HepG2 (cell line): ENCODE measurements around the gene DLG4. TPM values are rescaled to one million over a fixed set of nuclear protein-coding genes. Genes with fewer than 3 reads are reported as not detected.

Experiments
- ARNTL ChIP-seq: sonication (generic); formaldehyde crosslinking; IDR thresholded peaks from 2 replicates; pipeline ENCODE4 v1.4.0; 2020; ENCODE audit warnings: mild to moderate bottlenecking, missing genetic modification reagents
- CBX1 ChIP-seq: IDR thresholded peaks from one replicate; pipeline ENCODE4 v1.6.1; 2016; ENCODE audit warnings: antibody characterized with exemption, low read depth
- HNF4A ChIP-seq: sonication (generic); formaldehyde crosslinking; IDR thresholded peaks from 2 replicates; pipeline ENCODE4 v1.4.0; 2020; ENCODE audit warnings: missing genetic modification reagents
- MAFF ChIP-seq: IDR thresholded peaks from 2 replicates; pipeline ENCODE4 v1.6.1; 2011; ENCODE audit warnings: low read depth, low read length, improper control_type of control experiment
- MBNL3 ChIP-seq: fragments of 250-450 bp; sonication (Bioruptor Pico); conservative IDR thresholded peaks from 2 replicates; pipeline ENCODE4 v1.8.0; 2022; ENCODE audit warnings: mild to moderate bottlenecking, inconsistent platforms
- NKX3-1 ChIP-seq: sonication (generic); formaldehyde crosslinking; IDR thresholded peaks from 2 replicates; pipeline ENCODE4 v1.5.0; 2020; ENCODE audit warnings: missing genetic modification reagents
- RAD21 ChIP-seq: fragments of 450-650 bp; formaldehyde crosslinking; IDR thresholded peaks from 2 replicates; pipeline ENCODE4 v1.5.0; 2020; ENCODE audit warnings: mild to moderate bottlenecking
- TBX2 ChIP-seq: sonication (generic); formaldehyde crosslinking; IDR thresholded peaks from 2 replicates; pipeline ENCODE4 v1.5.0; 2020; ENCODE audit warnings: missing genetic modification reagents, mild to moderate bottlenecking, borderline replicate concordance
- ZNF546 ChIP-seq: sonication (generic); formaldehyde crosslinking; conservative IDR thresholded peaks from 2 replicates; pipeline ENCODE4 v1.8.1; 2023; ENCODE audit warnings: mild to moderate bottlenecking, missing genetic modification reagents
- ZNF644 ChIP-seq: IDR thresholded peaks from 2 replicates; pipeline ENCODE4 v1.6.1; 2016; ENCODE audit warnings: low read depth
- ZNF816 ChIP-seq: sonication (generic); formaldehyde crosslinking; IDR thresholded peaks from 2 replicates; pipeline ENCODE4 v1.8.0; 2022; ENCODE audit warnings: missing genetic modification reagents, mild to moderate bottlenecking, borderline replicate concordance
- ZSCAN12 ChIP-seq: sonication (generic); formaldehyde crosslinking; IDR thresholded peaks from 2 replicates; pipeline ENCODE4 v1.9.0; 2021; ENCODE audit warnings: mild to moderate bottlenecking, missing genetic modification reagents
- polyA plus RNA-seq, 8 experiments: library from polyadenylated mRNA; depleted of rRNA in 3 of 8; stranded (reverse) in 7 of 8; unstranded in 1 of 8; fragments of >200 nt; fragmentation: Illumina TruSeq in 4 of 8; extraction: Trizol in 4 of 8; gene quantifications; 2 replicates each; pipeline versions ENCODE4 v1.2.1 to v1.2.3, GENCODE V29; 2011 to 2016; ENCODE audit warnings: low read depth in 4 of 8, missing spikeins in 1 of 8, mixed read lengths in 1 of 8; ENCODE audit not compliant: insufficient read depth in 1 of 8
- total RNA-seq, 5 experiments: library from RNA; depleted of rRNA; stranded (reverse); fragments of >200 nt; fragmentation: Illumina TruSeq; extraction: Trizol; gene quantifications; 2 replicates each; pipeline ENCODE4 v1.2.3, GENCODE V29; 2016; ENCODE audit warnings: low read depth in 1 of 5
- TF ChIP-seq, protein P1 (sequence below): sonication (generic); formaldehyde crosslinking; IDR thresholded peaks from 2 replicates; pipeline ENCODE4 v1.4.0; 2020; ENCODE audit warnings: missing genetic modification reagents
- TF ChIP-seq, protein P2 (sequence below): sonication (generic); formaldehyde crosslinking; IDR thresholded peaks from 2 replicates; pipeline ENCODE4 v1.4.0; 2020; ENCODE audit warnings: mild to moderate bottlenecking, missing genetic modification reagents
- TF ChIP-seq, protein P3 (sequence below), 2 experiments: sonication (generic) in 1 of 2; formaldehyde crosslinking in 1 of 2; IDR thresholded peaks; 2 replicates each; pipeline versions ENCODE4 v1.5.1 to v1.6.1; 2011 to 2020; ENCODE audit warnings: borderline replicate concordance in 1 of 2, low read depth in 1 of 2, low read length in 1 of 2, mild to moderate bottlenecking in 1 of 2, missing genetic modification reagents in 1 of 2, moderate library complexity in 1 of 2
- TF ChIP-seq, protein P4 (sequence below): sonication (generic); formaldehyde crosslinking; IDR thresholded peaks from 2 replicates; pipeline ENCODE4 v1.8.1; 2023; ENCODE audit warnings: mild to moderate bottlenecking, missing genetic modification reagents
- TF ChIP-seq, protein P5 (sequence below): fragments of 450-650 bp; IDR thresholded peaks from 2 replicates; pipeline ENCODE4 v1.6.1; 2016

The DLG4 gene
- total and polyA plus RNA-seq, 2 of the 13 experiments (the other 11 are each of a cell fraction or from before 2014, with no cell fraction given): 0.71 to 4.3 TPM

DNA sequence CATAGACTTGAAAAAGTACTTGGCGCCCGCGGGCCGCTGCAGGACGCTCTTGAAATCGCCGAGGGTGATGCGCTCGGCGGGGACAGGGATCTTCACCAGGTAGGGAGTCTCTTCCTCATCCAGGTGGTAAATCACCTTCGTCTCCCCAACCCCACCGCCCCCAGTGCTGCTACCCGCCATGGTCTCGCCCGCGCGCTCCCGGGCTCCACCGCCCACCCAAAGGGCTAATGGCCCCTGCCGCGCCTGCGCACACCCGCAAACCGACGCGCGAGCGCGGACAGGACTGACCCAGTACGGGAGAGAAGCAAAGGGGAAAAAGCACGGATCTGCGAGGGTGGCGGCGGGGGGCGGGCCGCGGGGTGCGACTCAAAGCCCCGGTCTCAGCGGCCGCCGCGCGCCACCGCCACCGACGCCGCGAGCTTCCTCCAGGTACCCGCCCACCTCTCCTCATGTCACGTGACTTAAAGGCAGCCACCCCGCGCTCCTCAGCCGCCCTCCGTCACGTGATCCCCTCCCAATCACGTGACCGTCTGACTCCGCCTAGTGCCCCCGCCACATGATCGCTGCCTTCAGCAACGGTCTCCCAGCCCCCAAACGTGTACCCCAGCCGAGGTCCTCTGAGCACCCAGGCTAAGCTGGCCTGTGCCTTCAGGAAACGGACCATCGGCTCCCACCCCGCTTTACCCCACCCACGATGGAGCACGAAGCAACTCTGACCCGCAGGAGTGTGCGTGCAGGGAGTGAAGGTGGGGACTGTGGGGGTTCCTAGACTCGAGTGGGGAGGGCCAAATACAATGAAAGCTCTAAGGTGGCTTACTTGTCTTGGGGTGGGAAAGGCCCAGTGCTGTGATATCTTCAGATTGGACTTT, 14.7 kb upstream of the DLG4 start, which contains the start of gene DVL2 (continued):
- TF ChIP-seq, protein P1, sequence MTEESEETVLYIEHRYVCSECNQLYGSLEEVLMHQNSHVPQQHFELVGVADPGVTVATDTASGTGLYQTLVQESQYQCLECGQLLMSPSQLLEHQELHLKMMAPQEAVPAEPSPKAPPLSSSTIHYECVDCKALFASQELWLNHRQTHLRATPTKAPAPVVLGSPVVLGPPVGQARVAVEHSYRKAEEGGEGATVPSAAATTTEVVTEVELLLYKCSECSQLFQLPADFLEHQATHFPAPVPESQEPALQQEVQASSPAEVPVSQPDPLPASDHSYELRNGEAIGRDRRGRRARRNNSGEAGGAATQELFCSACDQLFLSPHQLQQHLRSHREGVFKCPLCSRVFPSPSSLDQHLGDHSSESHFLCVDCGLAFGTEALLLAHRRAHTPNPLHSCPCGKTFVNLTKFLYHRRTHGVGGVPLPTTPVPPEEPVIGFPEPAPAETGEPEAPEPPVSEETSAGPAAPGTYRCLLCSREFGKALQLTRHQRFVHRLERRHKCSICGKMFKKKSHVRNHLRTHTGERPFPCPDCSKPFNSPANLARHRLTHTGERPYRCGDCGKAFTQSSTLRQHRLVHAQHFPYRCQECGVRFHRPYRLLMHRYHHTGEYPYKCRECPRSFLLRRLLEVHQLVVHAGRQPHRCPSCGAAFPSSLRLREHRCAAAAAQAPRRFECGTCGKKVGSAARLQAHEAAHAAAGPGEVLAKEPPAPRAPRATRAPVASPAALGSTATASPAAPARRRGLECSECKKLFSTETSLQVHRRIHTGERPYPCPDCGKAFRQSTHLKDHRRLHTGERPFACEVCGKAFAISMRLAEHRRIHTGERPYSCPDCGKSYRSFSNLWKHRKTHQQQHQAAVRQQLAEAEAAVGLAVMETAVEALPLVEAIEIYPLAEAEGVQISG: peak; percentile 86
- TF ChIP-seq RAD21 (CRISPR knock-in tag): peak; percentile 75
- peak; percentile 99 for TF ChIP-seq CBX1
- peak; percentile 70; the same call in 1 of the 2 replicates for TF ChIP-seq NKX3-1 (CRISPR knock-in tag)
- TF ChIP-seq, protein P2, sequence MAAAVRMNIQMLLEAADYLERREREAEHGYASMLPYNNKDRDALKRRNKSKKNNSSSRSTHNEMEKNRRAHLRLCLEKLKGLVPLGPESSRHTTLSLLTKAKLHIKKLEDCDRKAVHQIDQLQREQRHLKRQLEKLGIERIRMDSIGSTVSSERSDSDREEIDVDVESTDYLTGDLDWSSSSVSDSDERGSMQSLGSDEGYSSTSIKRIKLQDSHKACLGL: no peak
- TF ChIP-seq ZSCAN12: no peak
- TF ChIP-seq ZNF644 (CRISPR knock-in tag): no peak
- TF ChIP-seq, protein P3, sequence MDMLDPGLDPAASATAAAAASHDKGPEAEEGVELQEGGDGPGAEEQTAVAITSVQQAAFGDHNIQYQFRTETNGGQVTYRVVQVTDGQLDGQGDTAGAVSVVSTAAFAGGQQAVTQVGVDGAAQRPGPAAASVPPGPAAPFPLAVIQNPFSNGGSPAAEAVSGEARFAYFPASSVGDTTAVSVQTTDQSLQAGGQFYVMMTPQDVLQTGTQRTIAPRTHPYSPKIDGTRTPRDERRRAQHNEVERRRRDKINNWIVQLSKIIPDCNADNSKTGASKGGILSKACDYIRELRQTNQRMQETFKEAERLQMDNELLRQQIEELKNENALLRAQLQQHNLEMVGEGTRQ (IDR thresholded peaks at IDR 0.05; ENCODE audit: low read depth, low read length): peak; percentile 100
- TF ChIP-seq, protein P3 (CRISPR knock-in tag; IDR thresholded peaks at IDR 0.05; ENCODE audit: borderline replicate concordance): peak; percentile 97; the same call in 1 of the 2 replicates
- TF ChIP-seq HNF4A: peak; percentile 54; the same call in 1 of the 2 replicates
- TF ChIP-seq, protein P4, sequence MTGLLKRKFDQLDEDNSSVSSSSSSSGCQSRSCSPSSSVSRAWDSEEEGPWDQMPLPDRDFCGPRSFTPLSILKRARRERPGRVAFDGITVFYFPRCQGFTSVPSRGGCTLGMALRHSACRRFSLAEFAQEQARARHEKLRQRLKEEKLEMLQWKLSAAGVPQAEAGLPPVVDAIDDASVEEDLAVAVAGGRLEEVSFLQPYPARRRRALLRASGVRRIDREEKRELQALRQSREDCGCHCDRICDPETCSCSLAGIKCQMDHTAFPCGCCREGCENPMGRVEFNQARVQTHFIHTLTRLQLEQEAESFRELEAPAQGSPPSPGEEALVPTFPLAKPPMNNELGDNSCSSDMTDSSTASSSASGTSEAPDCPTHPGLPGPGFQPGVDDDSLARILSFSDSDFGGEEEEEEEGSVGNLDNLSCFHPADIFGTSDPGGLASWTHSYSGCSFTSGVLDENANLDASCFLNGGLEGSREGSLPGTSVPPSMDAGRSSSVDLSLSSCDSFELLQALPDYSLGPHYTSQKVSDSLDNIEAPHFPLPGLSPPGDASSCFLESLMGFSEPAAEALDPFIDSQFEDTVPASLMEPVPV (CRISPR knock-in tag): peak; percentile 89
- no peak for TF ChIP-seq MAFF
- peak; percentile 72; the same call in 1 of the 2 replicates for TF ChIP-seq ZNF816
- no peak for TF ChIP-seq ZNF546
- peak; percentile 88 for TF ChIP-seq TBX2 (CRISPR knock-in tag)
- TF ChIP-seq, protein P5, sequence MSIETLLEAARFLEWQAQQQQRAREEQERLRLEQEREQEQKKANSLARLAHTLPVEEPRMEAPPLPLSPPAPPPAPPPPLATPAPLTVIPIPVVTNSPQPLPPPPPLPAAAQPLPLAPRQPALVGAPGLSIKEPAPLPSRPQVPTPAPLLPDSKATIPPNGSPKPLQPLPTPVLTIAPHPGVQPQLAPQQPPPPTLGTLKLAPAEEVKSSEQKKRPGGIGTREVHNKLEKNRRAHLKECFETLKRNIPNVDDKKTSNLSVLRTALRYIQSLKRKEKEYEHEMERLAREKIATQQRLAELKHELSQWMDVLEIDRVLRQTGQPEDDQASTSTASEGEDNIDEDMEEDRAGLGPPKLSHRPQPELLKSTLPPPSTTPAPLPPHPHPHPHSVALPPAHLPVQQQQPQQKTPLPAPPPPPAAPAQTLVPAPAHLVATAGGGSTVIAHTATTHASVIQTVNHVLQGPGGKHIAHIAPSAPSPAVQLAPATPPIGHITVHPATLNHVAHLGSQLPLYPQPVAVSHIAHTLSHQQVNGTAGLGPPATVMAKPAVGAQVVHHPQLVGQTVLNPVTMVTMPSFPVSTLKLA: peak; percentile 97
- TF ChIP-seq ARNTL: peak; percentile 92
- peak; percentile 90; the same call in 1 of the 2 replicates for TF ChIP-seq MBNL3 (CRISPR knock-in tag)
